H1 (cell line): ENCODE measurements around the gene KLHDC7A. TPM values are rescaled to one million over a fixed set of nuclear protein-coding genes. Genes with fewer than 3 reads are reported as not detected.

Experiments used
- CTCF ChIA-PET: fragments of 300-600 bp; sonication (Branson Sonifier 250); formaldehyde crosslinking; loops from one replicate; lab custom pipeline; 2021; ENCODE audit not compliant: partially characterized antibody; lab: Charles Lee
- POLR2A ChIA-PET: fragments of 300-600 bp; sonication (Branson Sonifier 250); formaldehyde crosslinking; loops from one replicate; lab custom pipeline; 2021; ENCODE audit warnings: inconsistent platforms; ENCODE audit not compliant: partially characterized antibody; lab: Charles Lee
- DNase-seq, 2 experiments: peaks; one replicate each; pipeline versions ENCODE4 v3.0.0 to v3.0.0-alpha.2; 2010 to 2022; ENCODE audit warnings: low spot score in 2 of 2, low read depth in 1 of 2, mixed read lengths in 1 of 2
- FAIRE-seq: peaks from 2 replicates; lab custom pipeline; 2011; peaks lifted over from hg19 to GRCh38; lab: Jason Lieb, UNC
- H2AFZ ChIP-seq: 2 replicates; pipeline ENCODE4 v1.8.1; 2012; ENCODE audit warnings: low read length, inconsistent platforms
- H2AK5ac ChIP-seq: 2 replicates; pipeline ENCODE4 v1.6.1; 2013; ENCODE audit warnings: low read depth, low read length
- H2BK120ac ChIP-seq: replicated peaks from 2 replicates; pipeline ENCODE3; 2013; ENCODE audit warnings: low read depth, low read length, inconsistent platforms
- H2BK12ac ChIP-seq: 2 replicates; pipeline ENCODE4 v1.6.1; 2013; ENCODE audit warnings: low read depth, low read length
- H2BK15ac ChIP-seq: 2 replicates; pipeline ENCODE4 v1.6.1; 2013; ENCODE audit warnings: low read length
- H2BK20ac ChIP-seq: 2 replicates; pipeline ENCODE4 v1.6.1; 2013; ENCODE audit warnings: low read length
- H2BK5ac ChIP-seq: 2 replicates; pipeline ENCODE4 v1.6.1; 2013; ENCODE audit warnings: low read depth, low read length
- H3K14ac ChIP-seq: 2 replicates; pipeline ENCODE4 v1.6.1; 2013; ENCODE audit warnings: inconsistent platforms; ENCODE audit not compliant: insufficient read length
- H3K18ac ChIP-seq: 2 replicates; pipeline ENCODE4 v1.6.1; 2013; ENCODE audit warnings: low read length; ENCODE audit errors: extremely low read depth
- H3K23ac ChIP-seq: 2 replicates; pipeline ENCODE4 v1.6.1; 2013; ENCODE audit warnings: inconsistent platforms; ENCODE audit not compliant: insufficient read length
- H3K23me2 ChIP-seq: 2 replicates; pipeline ENCODE4 v1.6.1; 2013; ENCODE audit warnings: low read depth, low read length
- H3K27ac ChIP-seq: 2 replicates; pipeline ENCODE4 v1.6.1; 2011; ENCODE audit warnings: low read depth, low read length, inconsistent platforms
- H3K27me3 ChIP-seq, 4 experiments: replicated peaks in 1 of 4; 1 replicate in 1 of 4; 2 replicates in 3 of 4; pipeline versions ENCODE4 v1.6.1 to v1.8.1; 2011 to 2013; ENCODE audit warnings: low read length in 3 of 4, mild to moderate bottlenecking in 3 of 4, inconsistent platforms in 2 of 4, mixed read lengths in 2 of 4, moderate library complexity in 1 of 4; ENCODE audit not compliant: control insufficient read depth in 3 of 4, insufficient read depth in 3 of 4; ENCODE audit errors: extremely low read depth in 1 of 4
- H3K36me3 ChIP-seq, 4 experiments: 2 replicates each; pipeline versions ENCODE4 v1.6.1 to v1.8.1; 2011 to 2013; ENCODE audit warnings: mild to moderate bottlenecking in 4 of 4, low read length in 3 of 4, moderate library complexity in 2 of 4, control low read depth in 1 of 4, inconsistent platforms in 1 of 4; ENCODE audit not compliant: insufficient read depth in 4 of 4, control insufficient read depth in 2 of 4
- H3K4ac ChIP-seq: replicated peaks from 2 replicates; pipeline ENCODE3; 2013; ENCODE audit warnings: low read length, low read depth, mixed read lengths, inconsistent platforms; ENCODE audit not compliant: insufficient read length
- H3K4me1 ChIP-seq, 4 experiments: replicated peaks in 1 of 4; 1 replicate in 1 of 4; 2 replicates in 3 of 4; pipeline versions ENCODE4 v1.6.1 to v1.8.1; 2011 to 2013; ENCODE audit warnings: low read length in 3 of 4, inconsistent platforms in 2 of 4, mixed read lengths in 1 of 4; ENCODE audit not compliant: insufficient read depth in 4 of 4, control insufficient read depth in 3 of 4
- H3K4me2 ChIP-seq, 2 experiments: 2 replicates each; pipeline versions ENCODE4 v1.6.1 to v1.8.1; 2011 to 2013; ENCODE audit warnings: low read depth in 2 of 2, low read length in 2 of 2, control low read depth in 1 of 2, inconsistent platforms in 1 of 2, mild to moderate bottlenecking in 1 of 2; ENCODE audit not compliant: insufficient read depth in 1 of 2
- H3K4me3 ChIP-seq, 4 experiments: fragments of 200-600, 300-600 bp in 1 of 4; sonication (generic), shearing (Covaris generic), sonication (Bioruptor Twin) in 1 of 4; 2 replicates each; pipeline versions ENCODE4 v1.5.1 to v1.8.1; 2011 to 2016; ENCODE audit warnings: low read length in 4 of 4, low read depth in 3 of 4, control low read depth in 2 of 4, inconsistent platforms in 2 of 4, mild to moderate bottlenecking in 2 of 4, mixed read lengths in 1 of 4, moderate library complexity in 1 of 4; ENCODE audit not compliant: insufficient read depth in 2 of 4; ENCODE audit errors: extremely low read depth in 1 of 4
- H3K56ac ChIP-seq: replicated peaks from 2 replicates; pipeline ENCODE3; 2013; ENCODE audit warnings: low read depth, mild to moderate bottlenecking, mixed read lengths, low read length, inconsistent platforms; ENCODE audit not compliant: insufficient read length
- H3K79me1 ChIP-seq: 2 replicates; pipeline ENCODE4 v1.6.1; 2013; ENCODE audit warnings: low read depth, low read length, control low read depth
- H3K79me2 ChIP-seq, 2 experiments: 2 replicates each; pipeline versions ENCODE4 v1.6.1 to v1.8.1; 2012 to 2013; ENCODE audit warnings: low read length in 2 of 2, mild to moderate bottlenecking in 2 of 2, inconsistent platforms in 1 of 2; ENCODE audit not compliant: insufficient read depth in 2 of 2, control insufficient read depth in 1 of 2
- H3K9ac ChIP-seq, 4 experiments: replicated peaks in 1 of 4; 1 replicate in 1 of 4; 2 replicates in 3 of 4; pipeline versions ENCODE4 v1.6.1 to v1.8.1; 2011 to 2013; ENCODE audit warnings: low read depth in 3 of 4, low read length in 3 of 4, control low read depth in 2 of 4, mild to moderate bottlenecking in 2 of 4, moderate library complexity in 2 of 4, inconsistent platforms in 1 of 4; ENCODE audit errors: extremely low read depth in 1 of 4
- H3K9me3 ChIP-seq, 2 experiments: 2 replicates each; pipeline versions ENCODE4 v1.6.1 to v1.8.1; 2012 to 2013; ENCODE audit warnings: mild to moderate bottlenecking in 2 of 2, moderate library complexity in 2 of 2, control low read depth in 1 of 2, inconsistent platforms in 1 of 2, low read depth in 1 of 2, low read length in 1 of 2, mixed read lengths in 1 of 2; ENCODE audit not compliant: insufficient read depth in 2 of 2
- H4K20me1 ChIP-seq, 2 experiments: replicated peaks in 1 of 2; 2 replicates each; pipeline versions ENCODE3 to v1.8.1; 2011 to 2013; ENCODE audit warnings: inconsistent platforms in 2 of 2, low read length in 2 of 2, mild to moderate bottlenecking in 1 of 2; ENCODE audit not compliant: insufficient read depth in 2 of 2, control insufficient read depth in 1 of 2
- H4K5ac ChIP-seq: 2 replicates; pipeline ENCODE4 v1.6.1; 2013; ENCODE audit warnings: low read length, low read depth, mixed read lengths, inconsistent platforms; ENCODE audit not compliant: insufficient read length
- H4K8ac ChIP-seq: 2 replicates; pipeline ENCODE4 v1.8.0; 2013; ENCODE audit warnings: mild to moderate bottlenecking, moderate library complexity, low read length, inconsistent platforms; ENCODE audit not compliant: insufficient read depth; ENCODE audit errors: extremely low read depth
- H4K91ac ChIP-seq: replicated peaks from 2 replicates; pipeline ENCODE3; 2013; ENCODE audit warnings: low read length, mixed read lengths, inconsistent platforms; ENCODE audit not compliant: insufficient read length
- BCL11A ChIP-seq, 2 experiments: IDR thresholded peaks; one replicate each; pipeline ENCODE4 v1.6.1; 2011; ENCODE audit warnings: low read depth in 2 of 2, low read length in 2 of 2, mild to moderate bottlenecking in 2 of 2
- CBX5 ChIP-seq: fragments of 300-800, 300-1000 bp; sonication (generic); IDR thresholded peaks from 2 replicates; pipeline ENCODE4 v1.7.1; 2016; ENCODE audit warnings: antibody characterized with exemption, low read length, low read depth
- CTCF ChIP-seq, 3 experiments: IDR thresholded peaks; 1 replicate in 2 of 3; 2 replicates in 1 of 3; pipeline versions ENCODE4 v1.5.1 to v1.6.1; 2011; ENCODE audit warnings: low read length in 3 of 3, mild to moderate bottlenecking in 3 of 3, inconsistent platforms in 2 of 3, low read depth in 1 of 3, moderate library complexity in 1 of 3; ENCODE audit not compliant: insufficient read depth in 1 of 3; ENCODE audit errors: control extremely low read depth in 1 of 3
- RFX5 ChIP-seq: IDR thresholded peaks from 2 replicates; pipeline ENCODE4 v1.6.1; 2011; ENCODE audit warnings: low read depth, low read length, improper control_type of control experiment, borderline replicate concordance
- SIX5 ChIP-seq: IDR thresholded peaks from 2 replicates; pipeline ENCODE4 v1.6.1; 2011; ENCODE audit warnings: mild to moderate bottlenecking, low read depth, low read length
- SP1 ChIP-seq: IDR thresholded peaks from 2 replicates; pipeline ENCODE4 v1.6.1; 2011; ENCODE audit warnings: low read depth, low read length
- TEAD4 ChIP-seq: IDR thresholded peaks from 2 replicates; pipeline ENCODE4 v1.6.1; 2012; ENCODE audit warnings: low read depth, low read length, inconsistent platforms, mixed read lengths
- USF2 ChIP-seq: IDR thresholded peaks from 2 replicates; pipeline ENCODE4 v1.6.1; 2011; ENCODE audit warnings: low read length, improper control_type of control experiment
- WGBS, 2 experiments: shearing (Covaris generic) in 1 of 2; methylation state at CpG; one replicate each; pipeline versions ENCODE4 v1.1.6 to v1.1.7; 2013 to 2015; ENCODE audit warnings: low lambda C conversion rate in 2 of 2, mixed read lengths in 2 of 2, inconsistent platforms in 1 of 2, low coverage in 1 of 2, missing lambda C conversion rate in 1 of 2; ENCODE audit not compliant: insufficient replicate concordance in 2 of 2, insufficient coverage in 1 of 2, insufficient read length in 1 of 2; ENCODE audit errors: extremely low coverage in 1 of 2, missing lambda C conversion rate in 1 of 2; 5-methylcytosine and 5-hydroxymethylcytosine counted together
- polyA plus RNA-seq, 7 experiments: library from polyadenylated mRNA; depleted of rRNA in 3 of 7; stranded (reverse) in 5 of 7; unstranded in 2 of 7; fragments of >200 nt in 5 of 7; fragments of 200-250 nt in 2 of 7; gene quantifications; 1 replicate in 5 of 7; 2 replicates in 1 of 7; 4 replicates in 1 of 7; pipeline versions ENCODE4 v1.2.1 to v1.2.3, GENCODE V29; 2011 to 2013; ENCODE audit warnings: missing spikeins in 2 of 7, mixed read lengths in 2 of 7
- total RNA-seq: library from RNA; stranded (reverse); fragmentation: NEBNext Ultra II Directional; extraction: Animal tissue kit (Norgen Biotek cat#: 25700); gene quantifications from 2 replicates; pipeline ENCODE4 v1.2.1, GENCODE V29; 2021

The KLHDC7A gene
- total and polyA plus RNA-seq, 2 of the 8 experiments (the other 6 are each of a cell fraction or from before 2014, with no cell fraction given): 3.9 to 18.9 TPM

GRCh38 chr1:18470671-18471355, 9.9 kb upstream of the KLHDC7A start:
- Histone ChIP-seq H2BK120ac (no peak overlapping the region), H3K4me3 (no peak overlapping the region), H3K14ac (no peak overlapping the region), H4K5ac (no peak overlapping the region), H3K9ac (no peak overlapping the region), H4K8ac (no peak overlapping the region), H3K4ac (no peak overlapping the region), H3K9me3 (no peaks in the 10 kb centered on the region), H4K20me1 (no peaks in the 10 kb centered on the region), H3K18ac (no peak overlapping the region), H3K79me1 (no peaks in the 10 kb centered on the region), H3K56ac (no peak overlapping the region), H2BK15ac (peak overlapping the region; percentile 76; the same call in 1 of the 2 replicates), H3K4me2 (no peak overlapping the region), H2AK5ac (no peak overlapping the region; the same call in 1 of the 2 replicates), H3K36me3 (no peaks in the 10 kb centered on the region), H3K27ac (no peak overlapping the region), H3K23me2 (no peaks in the 10 kb centered on the region), H3K27me3 (no peaks in the 10 kb centered on the region), H2BK12ac (peak overlapping the region; percentile 62; the same call in 1 of the 2 replicates), H3K4me1 (peaks cover 0 to 1% (median 0%) of the 10 kb centered on the region in 4 experiments; a peak in 3 of 7 replicates), H2AFZ (no peak overlapping the region), H2BK20ac (0 out of 2 replicates have a peak overlapping the region, but pooled peaks have one; percentile 64), H2BK5ac (no peak overlapping the region), H3K23ac (no peak overlapping the region), H3K79me2 (no peaks in the 10 kb centered on the region), H4K91ac (no peak overlapping the region)
- 82% methylated on average over 12 of the region's 12 CpGs; no CpG with 5 or more reads in 1 of the 2 experiments for WGBS, 2 experiments
- ChIA-PET CTCF (interaction anchor here (1.0 to 4.8 kb wide), 7 partner anchors 11 to 146 kb away, joined by 3 to 26 read pairs (median 6); no protein-coding TSS in a partner anchor), POLR2A (interaction anchor here (3.3 kb wide), 1 partner anchor 10 kb away, joined by 19 read pairs; the partner anchor contains the start of gene KLHDC7A)
- DNase-seq: no peak
- no peak for FAIRE-seq
- TF ChIP-seq RFX5 (no peak), USF2 (no peak), SP1 (no peak), CTCF (IDR thresholded peaks at IDR 0.05; ENCODE audit: control extremely low read depth in 1 of 3, insufficient read depth in 1 of 3, low read depth in 1 of 3, low read length in 3 of 3) (no peak), BCL11A (IDR thresholded peaks at IDR 0.05; ENCODE audit: low read depth in 2 of 2, low read length in 2 of 2) (no peak), SIX5 (no peak), TEAD4 (no peak), CBX5 (no peak)
